Measurements from ENCODE around the gene HCAR2.
"Not testable (repeated sequence)": the region's sequence is repeated elsewhere in the genome, so short reads cannot be mapped to it uniquely, and the experiment has no call there.

HCAR2 gene

DNA sequence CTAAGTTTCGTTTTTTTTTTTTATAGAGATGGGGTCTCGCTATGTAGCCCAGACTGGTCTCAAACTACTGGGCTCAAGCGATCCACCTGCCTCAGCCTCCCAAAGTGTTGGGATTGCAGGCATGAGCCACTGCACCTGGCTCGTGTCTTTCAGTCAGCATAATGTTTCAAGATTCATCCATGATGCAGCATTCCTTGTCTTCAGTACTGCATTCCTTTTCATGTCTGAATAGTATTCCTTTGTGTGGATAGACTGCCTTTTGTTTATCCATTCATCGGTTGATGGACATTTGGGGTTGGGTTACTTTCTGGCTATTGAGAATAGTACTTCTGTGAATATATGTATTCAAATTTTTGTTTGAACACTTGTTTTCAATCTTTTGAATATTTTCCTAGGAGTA, 37.4 kb downstream of the HCAR2 start:
- no peaks in the 10 kb centered on the region for H3K9me3 ChIP-seq (ENCODE audit: control insufficient read depth, low read length)
- no peak overlapping the region for H3K4me3 ChIP-seq (ENCODE audit: insufficient read depth, low read depth, low read length)
- no peaks in the 10 kb centered on the region for H3K27me3 ChIP-seq (ENCODE audit: control insufficient read depth, insufficient read depth, low read length, poor library complexity, severe bottlenecking)
- no peaks in the 10 kb centered on the region for H3K4me1 ChIP-seq (ENCODE audit: control insufficient read depth, insufficient read depth, low read length)
- no peak overlapping the region for H3K27ac ChIP-seq (ENCODE audit: insufficient read depth, low read depth, low read length, poor library complexity, severe bottlenecking)
- 92 to 95% methylated on average over 5 of the region's 5 CpGs for WGBS, 2 experiments
- H3K36me3 ChIP-seq (ENCODE audit: control insufficient read depth, insufficient read depth, low read length) = no peaks in the 10 kb centered on the region

DNA sequence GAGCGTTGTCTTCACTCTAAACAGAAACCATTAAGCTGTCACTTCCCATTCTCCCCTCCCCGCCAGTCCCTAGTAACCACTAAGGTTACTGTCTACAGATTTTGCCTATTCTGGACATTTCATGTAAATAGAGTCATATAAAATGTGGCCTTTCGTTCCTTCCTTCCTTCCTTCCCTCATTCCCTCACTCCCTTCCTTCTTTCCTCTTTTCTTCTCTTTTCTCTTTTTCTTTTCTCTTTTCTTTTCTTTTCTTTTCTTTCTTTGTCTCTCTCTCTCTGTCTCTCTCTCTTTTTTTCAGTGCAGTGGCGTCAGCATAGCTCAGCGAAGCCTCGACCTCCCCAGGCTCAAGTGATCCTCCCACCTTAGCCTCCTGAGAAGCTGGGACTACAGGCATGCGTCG, 37.8 kb downstream of the HCAR2 start:
- Histone ChIP-seq H3K4me1 (ENCODE audit: control insufficient read depth, insufficient read depth, low read length) (no peaks in the 10 kb centered on the region), H3K27ac (ENCODE audit: insufficient read depth, low read depth, low read length, poor library complexity, severe bottlenecking) (no peak overlapping the region), H3K27me3 (ENCODE audit: control insufficient read depth, insufficient read depth, low read length, poor library complexity, severe bottlenecking) (no peaks in the 10 kb centered on the region), H3K36me3 (ENCODE audit: control insufficient read depth, insufficient read depth, low read length) (no peaks in the 10 kb centered on the region), H3K4me3 (ENCODE audit: insufficient read depth, low read depth, low read length) (no peak overlapping the region), H3K9me3 (ENCODE audit: control insufficient read depth, low read length) (no peaks in the 10 kb centered on the region)
- 89 to 92% methylated on average over 8 of the region's 8 CpGs for WGBS, 2 experiments

DNA sequence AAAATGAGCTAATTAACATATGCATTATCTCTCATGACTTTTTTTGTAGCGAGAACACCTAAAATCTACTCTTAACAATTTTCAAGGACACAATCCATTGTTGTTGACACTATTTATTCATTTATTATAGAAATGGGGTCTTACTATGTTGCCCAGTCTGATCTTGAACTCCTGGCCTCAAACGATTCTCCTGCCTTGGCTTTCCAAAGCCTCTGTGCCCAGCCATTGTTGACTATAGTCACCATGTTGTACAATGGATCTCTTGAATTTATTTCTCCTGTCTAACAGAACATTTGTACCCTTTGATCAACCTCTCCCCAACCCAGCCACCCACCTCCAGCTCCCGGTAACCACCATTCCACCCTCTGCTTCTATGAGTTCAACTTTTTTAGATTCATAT, 41.2 kb downstream of the HCAR2 start:
- H3K4me1 ChIP-seq (ENCODE audit: control insufficient read depth, insufficient read depth, low read length) = no peaks in the 10 kb centered on the region
- no peak overlapping the region for H3K4me3 ChIP-seq (ENCODE audit: insufficient read depth, low read depth, low read length)
- 91 to 93% methylated on average over 1 to 2 of the region's 3 CpGs for WGBS, 2 experiments
- no peak overlapping the region for H3K27ac ChIP-seq (ENCODE audit: insufficient read depth, low read depth, low read length, poor library complexity, severe bottlenecking)
- no peaks in the 10 kb centered on the region for H3K9me3 ChIP-seq (ENCODE audit: control insufficient read depth, low read length)
- H3K27me3 ChIP-seq (ENCODE audit: control insufficient read depth, insufficient read depth, low read length, poor library complexity, severe bottlenecking) = no peaks in the 10 kb centered on the region
- no peaks in the 10 kb centered on the region for H3K36me3 ChIP-seq (ENCODE audit: control insufficient read depth, insufficient read depth, low read length)

DNA sequence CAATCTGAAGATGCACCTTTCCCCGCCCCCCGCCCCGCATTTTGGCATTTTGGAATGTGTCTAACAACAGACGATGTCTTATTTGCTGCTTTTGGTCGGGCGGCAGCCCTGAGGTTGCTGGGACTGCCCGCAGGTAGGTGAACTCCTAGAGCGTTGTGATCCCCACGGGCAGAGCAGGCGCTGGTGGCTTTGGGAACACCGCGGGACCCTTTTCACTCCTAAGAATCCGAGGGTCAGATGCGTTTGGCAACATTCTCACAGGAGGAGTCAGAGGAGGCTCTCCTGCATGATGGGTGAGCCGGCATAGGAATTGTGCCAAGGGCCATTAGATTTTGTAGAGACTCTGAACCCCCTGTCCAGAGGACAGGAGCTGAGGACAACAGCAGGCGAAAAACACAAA, 41.9 kb downstream of the HCAR2 start:
- no peaks in the 10 kb centered on the region for H3K9me3 ChIP-seq (ENCODE audit: control insufficient read depth, low read length)
- H3K4me3 ChIP-seq (ENCODE audit: insufficient read depth, low read depth, low read length) = no peak overlapping the region
- H3K27me3 ChIP-seq (ENCODE audit: control insufficient read depth, insufficient read depth, low read length, poor library complexity, severe bottlenecking) = no peaks in the 10 kb centered on the region
- WGBS, 2 experiments = 86 to 88% methylated on average over 16 of the region's 16 CpGs
- no peaks in the 10 kb centered on the region for H3K36me3 ChIP-seq (ENCODE audit: control insufficient read depth, insufficient read depth, low read length)
- no peaks in the 10 kb centered on the region for H3K4me1 ChIP-seq (ENCODE audit: control insufficient read depth, insufficient read depth, low read length)
- H3K27ac ChIP-seq (ENCODE audit: insufficient read depth, low read depth, low read length, poor library complexity, severe bottlenecking) = no peak overlapping the region

DNA sequence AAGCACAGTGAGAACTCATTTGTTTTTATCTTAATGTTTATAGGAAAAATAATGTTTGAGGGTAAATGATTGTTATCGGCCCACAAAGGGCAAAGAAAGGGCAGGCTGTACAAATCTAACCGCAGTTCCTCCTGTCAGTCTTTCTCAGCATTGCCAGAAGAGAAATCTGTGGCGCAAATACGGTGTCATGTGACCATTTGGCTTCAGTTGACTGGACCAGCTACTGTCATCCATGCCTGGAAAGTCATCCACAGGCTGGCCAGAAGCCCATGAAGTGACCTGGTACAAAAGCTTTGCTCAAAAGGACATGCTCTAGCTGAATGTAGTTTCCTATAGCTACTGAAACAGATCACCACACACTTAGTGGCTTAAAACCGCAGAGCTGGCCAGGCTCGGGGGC, 43.6 kb downstream of the HCAR2 start:
- Histone ChIP-seq H3K9me3 (ENCODE audit: control insufficient read depth, low read length) (no peaks in the 10 kb centered on the region), H3K27me3 (ENCODE audit: control insufficient read depth, insufficient read depth, low read length, poor library complexity, severe bottlenecking) (no peaks in the 10 kb centered on the region), H3K4me3 (ENCODE audit: insufficient read depth, low read depth, low read length) (no peak overlapping the region), H3K27ac (ENCODE audit: insufficient read depth, low read depth, low read length, poor library complexity, severe bottlenecking) (no peak overlapping the region), H3K36me3 (ENCODE audit: control insufficient read depth, insufficient read depth, low read length) (no peaks in the 10 kb centered on the region), H3K4me1 (ENCODE audit: control insufficient read depth, insufficient read depth, low read length) (no peaks in the 10 kb centered on the region)
- 95 to 98% methylated on average over 6 of the region's 6 CpGs for WGBS, 2 experiments

DNA sequence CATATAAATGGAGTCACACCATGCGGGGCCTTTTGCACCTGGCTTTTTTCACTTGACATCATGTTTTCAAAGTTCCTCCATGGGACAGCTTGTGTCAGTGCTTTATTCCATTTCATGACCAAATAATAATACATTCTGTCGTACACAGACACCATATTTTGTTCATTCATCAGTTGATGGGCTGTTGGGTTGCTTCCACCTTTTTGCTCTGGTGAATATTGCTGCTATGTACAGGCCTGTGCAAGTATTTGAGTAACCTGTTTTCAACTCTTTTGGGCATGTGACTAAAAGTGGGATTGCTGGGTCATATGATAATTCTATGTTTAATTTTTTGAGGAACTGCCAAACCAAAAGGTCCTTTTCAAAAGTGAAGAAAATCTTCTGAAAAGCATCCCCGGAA, 46.9 kb downstream of the HCAR2 start:
- Histone ChIP-seq H3K27me3 (ENCODE audit: control insufficient read depth, insufficient read depth, low read length, poor library complexity, severe bottlenecking) (no peaks in the 10 kb centered on the region), H3K36me3 (ENCODE audit: control insufficient read depth, insufficient read depth, low read length) (no peaks in the 10 kb centered on the region), H3K4me3 (ENCODE audit: insufficient read depth, low read depth, low read length) (no peak overlapping the region), H3K27ac (ENCODE audit: insufficient read depth, low read depth, low read length, poor library complexity, severe bottlenecking) (no peak overlapping the region), H3K9me3 (ENCODE audit: control insufficient read depth, low read length) (no peaks in the 10 kb centered on the region), H3K4me1 (ENCODE audit: control insufficient read depth, insufficient read depth, low read length) (no peaks in the 10 kb centered on the region)
- 94 to 95% methylated on average over 3 of the region's 3 CpGs for WGBS, 2 experiments

DNA sequence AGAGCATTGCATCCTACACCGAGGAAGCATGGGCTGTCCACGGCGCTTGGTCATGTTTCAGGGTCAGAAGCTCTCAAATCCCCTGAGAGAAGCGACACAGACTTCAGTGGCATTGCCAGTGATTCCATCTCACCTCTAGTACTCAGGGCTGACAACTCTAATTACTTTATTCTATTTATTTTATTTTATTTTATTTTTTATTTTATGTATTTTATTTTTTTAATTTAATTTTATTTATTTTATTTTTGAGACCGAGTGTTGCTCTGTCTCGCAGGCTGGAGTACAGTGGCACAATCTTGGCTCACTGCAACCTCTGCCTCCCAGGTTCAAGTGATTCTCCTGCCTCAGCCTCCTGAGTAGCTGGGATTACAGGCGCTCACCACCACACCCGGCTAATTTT, 49.9 kb downstream of the HCAR2 start:
- H3K27me3 ChIP-seq (ENCODE audit: control insufficient read depth, insufficient read depth, low read length, poor library complexity, severe bottlenecking); H3K27ac ChIP-seq (ENCODE audit: insufficient read depth, low read depth, low read length, poor library complexity, severe bottlenecking); H3K4me1 ChIP-seq (ENCODE audit: control insufficient read depth, insufficient read depth, low read length); H3K9me3 ChIP-seq (ENCODE audit: control insufficient read depth, low read length); H3K4me3 ChIP-seq (ENCODE audit: insufficient read depth, low read depth, low read length); H3K36me3 ChIP-seq (ENCODE audit: control insufficient read depth, insufficient read depth, low read length): not testable (repeated sequence)
- 94 to 98% methylated on average over 8 of the region's 8 CpGs for WGBS, 2 experiments

DNA sequence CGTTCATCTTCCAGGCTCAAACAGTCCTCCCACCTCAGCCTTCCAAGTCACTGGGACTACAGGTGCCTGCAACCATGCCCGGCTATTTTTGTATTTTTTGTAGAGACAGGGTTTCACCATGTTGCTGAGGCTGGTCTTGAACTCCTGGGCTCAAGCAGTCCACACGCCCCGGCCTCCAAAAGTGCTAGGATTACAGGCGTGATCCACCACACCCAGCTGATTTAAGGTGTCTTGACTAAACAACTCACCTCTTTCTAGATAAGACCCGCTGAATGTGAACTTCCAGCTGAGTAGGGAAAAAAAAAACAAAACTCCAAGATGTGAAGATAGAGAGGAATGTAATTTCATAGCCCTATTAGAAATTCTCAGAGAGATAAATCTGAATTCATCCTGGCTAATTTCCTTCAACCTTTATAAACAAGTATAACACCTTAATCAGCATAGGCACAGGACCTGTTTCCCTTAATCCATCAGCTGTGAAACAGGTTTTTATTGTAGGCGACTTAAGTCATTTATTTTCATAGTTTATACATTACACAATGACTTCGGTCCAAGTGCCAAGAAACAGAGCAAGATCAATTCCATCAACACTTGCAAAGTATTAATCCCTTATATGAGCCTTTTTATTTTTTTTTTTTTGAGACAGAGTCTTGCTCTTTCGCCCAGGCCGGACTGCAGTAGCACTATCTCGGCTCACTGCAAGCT, 51.5 kb downstream of the HCAR2 start:
- H3K4me3 ChIP-seq (ENCODE audit: insufficient read depth, low read depth, low read length) = no peak overlapping the region
- H3K27ac ChIP-seq (ENCODE audit: insufficient read depth, low read depth, low read length, poor library complexity, severe bottlenecking) = no peak overlapping the region
- H3K27me3 ChIP-seq (ENCODE audit: control insufficient read depth, insufficient read depth, low read length, poor library complexity, severe bottlenecking) = no peaks in the 10 kb centered on the region
- no peaks in the 10 kb centered on the region for H3K9me3 ChIP-seq (ENCODE audit: control insufficient read depth, low read length)
- no peaks in the 10 kb centered on the region for H3K4me1 ChIP-seq (ENCODE audit: control insufficient read depth, insufficient read depth, low read length)
- WGBS, 2 experiments = 90 to 94% methylated on average over 10 to 11 of the region's 11 CpGs
- H3K36me3 ChIP-seq (ENCODE audit: control insufficient read depth, insufficient read depth, low read length) = no peaks in the 10 kb centered on the region
